Activated T-cell treated with anti-CD3 and anti-CD28 coated beads for 1 hour (primary cell): ENCODE data around the gene ZNF592.
A peak's percentile ranks its signal among the peaks of the same experiment; 100 is the strongest.
"Not testable (repeated sequence)": the region's sequence is repeated elsewhere in the genome, so short reads cannot be mapped to it uniquely, and the experiment has no call there.

Source experiments
- DNase-seq: peaks from one replicate; pipeline ENCODE4 v3.0.0-alpha.2; 2020; ENCODE audit warnings: low read depth

ZNF592 gene

GRCh38 chr15:84741121-84741520 lies 7.3 kb upstream of the ZNF592 start:
- no peak for DNase-seq

- DNase-seq, result peak; percentile 59
Measured at GRCh38 chr15:84747416-84748273, 747 bp upstream of the ZNF592 start.

GRCh38 chr15:84749111-84749991 lies 959 bp downstream of the ZNF592 start:
- peak; percentile 21 for DNase-seq

GRCh38 chr15:84750583-84751092 lies 2.2 kb downstream of the ZNF592 start:
- no peak for DNase-seq

GRCh38 chr15:84751721-84752120 lies 3.3 kb downstream of the ZNF592 start:
- DNase-seq, result not testable (repeated sequence)

- DNase-seq, result no peak
Measured at GRCh38 chr15:84752195-84752594, 3.8 kb downstream of the ZNF592 start.

- DNase-seq, result no peak
Measured at GRCh38 chr15:84752700-84753099, 4.3 kb downstream of the ZNF592 start.

GRCh38 chr15:84754889-84755288 lies 6.5 kb downstream of the ZNF592 start:
- not testable (repeated sequence) for DNase-seq

GRCh38 chr15:84755736-84756527 lies 7.5 kb downstream of the ZNF592 start:
- no peak for DNase-seq

GRCh38 chr15:84759018-84759417 lies 10.6 kb downstream of the ZNF592 start:
- no peak for DNase-seq

GRCh38 chr15:84760219-84760618 lies 11.8 kb downstream of the ZNF592 start:
- DNase-seq, result no peak

GRCh38 chr15:84761607-84762131 lies 13.3 kb downstream of the ZNF592 start:
- DNase-seq, result no peak

GRCh38 chr15:84762840-84763572 lies 14.6 kb downstream of the ZNF592 start:
- no peak for DNase-seq

GRCh38 chr15:84764585-84764984 lies 16.2 kb downstream of the ZNF592 start:
- DNase-seq, result no peak

- no peak for DNase-seq
Measured at GRCh38 chr15:84764989-84765388, 16.6 kb downstream of the ZNF592 start.

GRCh38 chr15:84765675-84766074 lies 17.3 kb downstream of the ZNF592 start:
- DNase-seq, result no peak

GRCh38 chr15:84766461-84767035 lies 18.2 kb downstream of the ZNF592 start:
- no peak for DNase-seq

GRCh38 chr15:84772031-84772430 lies 23.6 kb downstream of the ZNF592 start:
- no peak for DNase-seq

- no peak for DNase-seq
Measured at GRCh38 chr15:84772467-84772866, 24.1 kb downstream of the ZNF592 start.

- DNase-seq, result no peak
Measured at GRCh38 chr15:84773716-84774115, 25.3 kb downstream of the ZNF592 start.
